Measurements from ENCODE around the gene MEGF11. TPM values are rescaled to one million over a fixed set of nuclear protein-coding genes. Genes with fewer than 3 reads are reported as not detected.

MEGF11 gene
- 0.81 TPM for polyA plus RNA-seq (2013, experiment 1 of 2)
- polyA plus RNA-seq (2013, experiment 2 of 2), result 0.81 TPM

DNA sequence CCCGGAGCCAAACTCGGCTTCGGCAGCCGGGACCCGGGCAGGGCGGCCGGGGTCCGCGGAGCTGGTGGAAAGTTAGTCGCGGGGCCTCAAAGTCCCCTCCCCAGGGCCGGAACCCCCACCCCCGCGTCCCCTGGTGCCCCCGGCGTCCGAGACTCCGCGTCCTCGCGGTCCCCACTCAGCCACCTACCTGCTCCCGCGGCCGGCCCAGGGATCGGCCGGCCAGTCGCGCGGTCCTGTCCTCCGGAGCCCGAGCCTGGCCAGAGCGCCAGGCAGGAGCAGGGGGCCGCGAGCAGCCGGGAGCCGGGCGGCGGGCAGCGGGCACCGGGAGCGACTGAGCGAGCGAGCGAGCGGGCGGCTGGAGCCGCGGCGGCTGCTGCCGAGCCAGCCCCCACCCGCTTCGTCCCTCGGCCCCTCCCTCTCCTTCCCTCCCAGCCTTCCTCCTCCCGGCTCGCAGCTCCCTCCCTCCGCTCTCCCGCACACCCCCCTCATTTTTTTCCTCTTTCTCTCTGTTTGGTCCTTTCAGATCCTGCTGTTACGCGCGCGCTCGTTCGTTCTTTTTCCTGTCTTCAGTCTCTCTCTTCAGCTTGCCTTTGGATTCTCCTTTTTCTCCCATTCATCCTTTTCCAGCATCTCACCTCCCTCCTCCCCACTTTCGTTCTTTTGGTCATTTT is at the start of gene MEGF11:
TSS of gene MEGF11 (minus strand) at position 333 of the 671 bp plus-strand sequence. CDS start 125,347 bp downstream, outside the sequence.
- 1% methylated on average over 44 to 55 of the region's 64 CpGs for whole genome bisulfite sequencing, 2 experiments (ENCODE audit: insufficient coverage in 2 of 2)
- Histone ChIP-seq H3K4me3 (ENCODE audit: extremely low read depth, insufficient read depth, low read length, poor library complexity, severe bottlenecking) (peak within 1 kb of the TSS; percentile 43), H3K9me3 (ENCODE audit: control insufficient read depth, low read length) (no peaks in the 10 kb centered on the region), H3K27ac (ENCODE audit: low read depth, low read length, severe bottlenecking) (no peak within 1 kb of the TSS), H3K36me3 (ENCODE audit: control insufficient read depth, insufficient read depth, low read length) (no peaks in the 10 kb centered on the region), H3K4me1 (ENCODE audit: control insufficient read depth, insufficient read depth, low read length, poor library complexity, severe bottlenecking) (peaks cover 8% of the 10 kb centered on the region)

DNA sequence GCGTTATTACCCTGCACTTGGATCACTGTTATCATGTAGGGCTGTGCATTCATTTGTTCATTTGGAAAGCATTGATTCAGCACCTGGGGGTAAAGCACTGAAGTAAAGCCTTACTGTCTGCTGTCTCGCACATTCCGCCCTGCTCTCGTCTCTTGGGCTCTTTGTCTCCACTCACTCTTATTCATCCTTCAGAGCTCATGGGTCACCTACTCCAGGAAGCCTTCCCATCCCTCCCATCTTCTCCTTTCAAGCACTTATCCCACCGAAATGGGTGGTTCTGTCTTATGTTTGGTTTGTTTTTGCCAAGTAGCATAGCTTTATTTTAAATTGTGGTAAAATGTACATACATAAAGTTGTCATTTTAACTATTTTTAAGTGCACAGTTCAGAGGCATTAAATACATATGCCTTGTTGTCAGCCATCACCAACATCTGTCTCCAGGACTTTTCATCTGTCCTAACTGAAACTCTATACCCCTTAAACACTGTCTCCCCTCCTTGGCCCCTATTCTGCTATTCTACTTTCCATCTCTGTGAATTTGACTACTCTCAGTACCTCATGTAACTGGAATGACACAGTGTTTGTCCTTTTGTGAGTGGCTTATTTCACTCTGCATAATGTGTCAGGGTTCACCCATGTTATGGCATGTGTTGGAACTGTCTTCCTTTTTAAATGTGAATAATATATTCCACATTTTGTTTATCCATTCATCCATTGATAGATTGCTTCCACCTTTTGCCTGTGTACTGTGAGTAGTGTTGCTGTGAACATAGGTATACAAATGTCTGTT is 49.1 kb upstream of the MEGF11 start:
- 96% methylated on average over 4 of the region's 5 CpGs for WGBS, 2 experiments (ENCODE audit: insufficient coverage in 2 of 2)
- H3K27ac ChIP-seq (ENCODE audit: low read depth, low read length, severe bottlenecking), result no peak overlapping the region

DNA sequence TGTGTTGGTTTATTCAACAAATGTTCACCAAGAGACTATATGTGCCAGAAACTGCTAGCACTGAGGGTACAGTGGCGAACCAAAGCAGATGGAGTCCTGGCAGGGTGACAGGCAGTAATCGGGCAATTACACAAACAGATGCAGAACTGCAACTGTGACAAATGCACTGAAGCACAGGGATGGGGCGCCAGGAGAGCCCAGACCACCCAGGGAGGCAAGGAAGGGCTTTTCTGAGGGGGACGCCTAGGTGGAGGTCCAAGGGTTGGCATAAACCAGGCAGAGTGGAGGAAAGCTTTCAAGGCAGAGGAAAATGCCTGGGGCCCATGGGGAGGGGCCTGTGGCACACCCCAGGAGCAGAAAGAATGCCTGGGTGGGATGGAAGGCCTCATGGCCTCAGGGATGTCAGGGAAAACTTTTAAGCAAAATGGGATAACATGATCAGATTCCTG is 45.3 kb upstream of the MEGF11 start:
- Histone ChIP-seq H3K27ac (ENCODE audit: low read depth, low read length, severe bottlenecking) (no peak overlapping the region), H3K9me3 (ENCODE audit: control insufficient read depth, low read length) (no peaks in the 10 kb centered on the region), H3K36me3 (ENCODE audit: control insufficient read depth, insufficient read depth, low read length) (no peaks in the 10 kb centered on the region), H3K4me3 (ENCODE audit: extremely low read depth, insufficient read depth, low read length, poor library complexity, severe bottlenecking) (no peak overlapping the region), H3K4me1 (ENCODE audit: control insufficient read depth, insufficient read depth, low read length, poor library complexity, severe bottlenecking) (peaks cover 18% of the 10 kb centered on the region)
- 82 to 85% methylated on average over 2 to 4 of the region's 4 CpGs for WGBS, 2 experiments (ENCODE audit: insufficient coverage in 2 of 2)

More for the DNA sequence above, 49.1 kb upstream of the MEGF11 start:
- H3K4me3 ChIP-seq (ENCODE audit: extremely low read depth, insufficient read depth, low read length, poor library complexity, severe bottlenecking), result no peak overlapping the region
- no peaks in the 10 kb centered on the region for H3K36me3 ChIP-seq (ENCODE audit: control insufficient read depth, insufficient read depth, low read length)
- peaks cover 5% of the 10 kb centered on the region for H3K4me1 ChIP-seq (ENCODE audit: control insufficient read depth, insufficient read depth, low read length, poor library complexity, severe bottlenecking)
- no peaks in the 10 kb centered on the region for H3K9me3 ChIP-seq (ENCODE audit: control insufficient read depth, low read length)

DNA sequence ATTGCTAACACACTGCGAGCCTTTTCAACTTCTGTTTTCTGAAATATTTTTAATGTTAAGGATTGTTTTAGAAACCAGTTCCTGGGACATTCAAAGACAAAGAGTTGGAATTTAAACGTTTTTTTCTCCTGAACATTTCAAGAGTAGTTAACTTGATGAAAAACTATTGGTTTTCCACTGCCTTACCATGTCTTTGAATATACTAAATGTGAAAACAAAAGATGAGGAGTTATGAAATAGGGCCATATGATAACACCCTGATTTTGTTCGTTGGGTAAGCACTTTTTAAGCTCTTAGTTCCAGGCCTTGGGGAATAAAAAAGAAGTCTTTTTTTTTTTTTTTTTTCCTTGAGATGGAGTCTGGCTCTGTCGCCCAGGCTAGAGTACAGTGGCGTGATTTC is 42.6 kb upstream of the MEGF11 start:
- Histone ChIP-seq H3K9me3 (ENCODE audit: control insufficient read depth, low read length) (no peaks in the 10 kb centered on the region), H3K4me3 (ENCODE audit: extremely low read depth, insufficient read depth, low read length, poor library complexity, severe bottlenecking) (no peak overlapping the region), H3K27ac (ENCODE audit: low read depth, low read length, severe bottlenecking) (no peak overlapping the region), H3K4me1 (ENCODE audit: control insufficient read depth, insufficient read depth, low read length, poor library complexity, severe bottlenecking) (peaks cover 18% of the 10 kb centered on the region), H3K36me3 (ENCODE audit: control insufficient read depth, insufficient read depth, low read length) (no peaks in the 10 kb centered on the region)
- WGBS, 2 experiments (ENCODE audit: insufficient coverage in 2 of 2), result 100% methylated on average over 1 to 2 of the region's 5 CpGs

DNA sequence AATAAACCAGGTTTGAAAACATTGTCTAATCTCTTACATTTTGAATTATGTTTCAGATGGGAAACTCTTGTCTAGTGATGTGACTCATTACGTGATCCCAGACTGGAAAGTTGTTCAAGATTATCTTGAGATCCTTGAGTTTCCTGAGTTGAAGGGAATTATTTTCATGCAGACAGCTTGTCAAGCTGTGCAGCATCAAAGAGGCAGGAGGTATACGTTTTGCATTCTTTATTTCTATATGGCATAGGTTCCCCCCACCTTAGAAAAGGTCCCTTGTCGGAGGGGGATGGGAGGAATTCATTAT is 41.3 kb upstream of the MEGF11 start:
- 78% methylated on average over 1 of the region's 3 CpGs; no CpG with 5 or more reads in 1 of the 2 experiments for WGBS, 2 experiments (ENCODE audit: insufficient coverage in 2 of 2)
- Histone ChIP-seq H3K9me3 (ENCODE audit: control insufficient read depth, low read length) (no peaks in the 10 kb centered on the region), H3K4me1 (ENCODE audit: control insufficient read depth, insufficient read depth, low read length, poor library complexity, severe bottlenecking) (peaks cover 18% of the 10 kb centered on the region), H3K36me3 (ENCODE audit: control insufficient read depth, insufficient read depth, low read length) (no peaks in the 10 kb centered on the region), H3K27ac (ENCODE audit: low read depth, low read length, severe bottlenecking) (peak overlapping the region; percentile 86), H3K4me3 (ENCODE audit: extremely low read depth, insufficient read depth, low read length, poor library complexity, severe bottlenecking) (peak overlapping the region; percentile 46)

DNA sequence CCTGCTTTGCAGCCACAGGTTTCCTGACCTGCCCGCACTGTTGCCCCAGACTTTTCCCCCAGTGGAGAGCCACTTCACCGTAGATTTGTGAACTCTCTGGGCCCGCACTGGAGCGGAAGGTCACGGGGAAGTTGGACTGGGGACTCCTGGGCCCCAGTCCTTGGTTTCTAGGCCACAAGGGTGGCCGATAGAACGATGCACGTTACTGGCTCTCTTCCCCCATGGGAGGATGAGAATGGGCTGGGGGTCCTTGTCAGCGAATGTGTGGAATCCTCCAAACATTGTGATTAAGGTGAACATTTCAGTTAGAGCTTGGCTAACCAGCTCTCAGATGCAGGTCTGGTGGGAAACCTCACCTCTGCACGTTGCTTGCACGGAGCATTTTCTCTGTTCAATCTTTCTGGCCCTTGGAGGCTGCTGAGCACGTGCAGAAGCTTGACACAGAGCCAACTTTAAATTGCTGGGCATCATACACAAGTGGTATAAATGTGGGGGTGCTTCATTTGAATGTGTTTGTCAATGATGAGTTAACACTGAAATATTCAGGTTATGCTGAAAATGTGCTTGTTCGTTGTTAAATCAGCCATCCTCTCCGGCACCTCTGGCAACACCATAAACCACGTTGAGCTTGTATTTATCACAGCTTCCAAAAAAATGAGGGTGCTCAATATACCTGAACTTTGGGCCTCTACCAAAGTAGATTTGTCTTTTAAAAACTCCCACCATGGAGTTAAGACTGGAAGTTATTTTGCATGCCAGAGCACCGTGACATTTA is 40.8 kb upstream of the MEGF11 start:
- Histone ChIP-seq H3K27ac (ENCODE audit: low read depth, low read length, severe bottlenecking) (peak overlapping the region; percentile 86), H3K4me1 (ENCODE audit: control insufficient read depth, insufficient read depth, low read length, poor library complexity, severe bottlenecking) (peaks cover 18% of the 10 kb centered on the region), H3K36me3 (ENCODE audit: control insufficient read depth, insufficient read depth, low read length) (no peaks in the 10 kb centered on the region), H3K4me3 (ENCODE audit: extremely low read depth, insufficient read depth, low read length, poor library complexity, severe bottlenecking) (peak overlapping the region; percentile 46), H3K9me3 (ENCODE audit: control insufficient read depth, low read length) (no peaks in the 10 kb centered on the region)
- WGBS, 2 experiments (ENCODE audit: insufficient coverage in 2 of 2), result 8 to 12% methylated on average over 10 to 13 of the region's 16 CpGs

DNA sequence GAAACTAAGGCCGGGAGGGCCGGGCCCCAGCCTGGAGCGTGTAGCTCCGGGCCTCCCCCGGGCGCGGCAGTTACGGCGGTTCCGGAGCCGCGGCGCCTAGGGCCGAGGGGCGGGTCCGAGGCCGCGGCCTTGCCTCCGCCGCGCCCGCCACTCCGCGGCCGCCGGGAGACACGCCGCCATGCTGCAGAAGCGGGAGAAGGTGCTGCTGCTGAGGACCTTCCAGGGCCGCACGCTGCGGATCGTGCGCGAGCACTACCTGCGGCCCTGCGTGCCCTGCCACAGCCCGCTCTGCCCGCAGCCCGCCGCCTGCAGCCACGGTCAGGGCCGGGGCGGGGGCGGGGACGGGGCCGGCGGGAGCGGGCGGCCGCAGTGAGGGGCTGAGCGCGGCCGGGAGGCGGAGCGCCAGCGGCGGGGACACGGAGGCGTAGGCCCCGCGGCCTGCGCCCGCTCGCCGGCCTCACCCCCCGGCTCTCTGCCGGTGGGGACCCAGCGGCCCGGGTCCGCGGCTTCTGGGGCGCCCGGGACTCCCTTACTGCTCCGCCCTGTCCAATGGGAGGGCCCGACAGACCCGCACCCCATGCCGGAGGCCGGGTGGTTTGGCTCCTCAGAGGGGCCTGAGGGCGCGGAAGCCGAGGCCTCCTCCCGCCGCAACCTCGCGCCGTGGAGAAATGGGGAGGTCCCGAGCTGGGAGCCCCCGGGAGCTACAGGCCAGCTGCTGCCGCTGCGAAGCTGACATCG is 40.0 kb upstream of the MEGF11 start, which contains the start of gene DIS3L:
TSS of gene DIS3L (plus strand) at position 150 of the 738 bp plus-strand sequence. CDS start at position 179, 29 bp downstream.
- 0% methylated on average over 56 to 81 of the region's 92 CpGs for WGBS, 2 experiments (ENCODE audit: insufficient coverage in 2 of 2)
- peak within 1 kb of the TSS; percentile 86 for H3K27ac ChIP-seq (ENCODE audit: low read depth, low read length, severe bottlenecking)
- H3K4me3 ChIP-seq (ENCODE audit: extremely low read depth, insufficient read depth, low read length, poor library complexity, severe bottlenecking), result peak within 1 kb of the TSS; percentile 46
- no peaks in the 10 kb centered on the region for H3K36me3 ChIP-seq (ENCODE audit: control insufficient read depth, insufficient read depth, low read length)
- H3K9me3 ChIP-seq (ENCODE audit: control insufficient read depth, low read length), result no peaks in the 10 kb centered on the region
- H3K4me1 ChIP-seq (ENCODE audit: control insufficient read depth, insufficient read depth, low read length, poor library complexity, severe bottlenecking), result peaks cover 14% of the 10 kb centered on the region

DNA sequence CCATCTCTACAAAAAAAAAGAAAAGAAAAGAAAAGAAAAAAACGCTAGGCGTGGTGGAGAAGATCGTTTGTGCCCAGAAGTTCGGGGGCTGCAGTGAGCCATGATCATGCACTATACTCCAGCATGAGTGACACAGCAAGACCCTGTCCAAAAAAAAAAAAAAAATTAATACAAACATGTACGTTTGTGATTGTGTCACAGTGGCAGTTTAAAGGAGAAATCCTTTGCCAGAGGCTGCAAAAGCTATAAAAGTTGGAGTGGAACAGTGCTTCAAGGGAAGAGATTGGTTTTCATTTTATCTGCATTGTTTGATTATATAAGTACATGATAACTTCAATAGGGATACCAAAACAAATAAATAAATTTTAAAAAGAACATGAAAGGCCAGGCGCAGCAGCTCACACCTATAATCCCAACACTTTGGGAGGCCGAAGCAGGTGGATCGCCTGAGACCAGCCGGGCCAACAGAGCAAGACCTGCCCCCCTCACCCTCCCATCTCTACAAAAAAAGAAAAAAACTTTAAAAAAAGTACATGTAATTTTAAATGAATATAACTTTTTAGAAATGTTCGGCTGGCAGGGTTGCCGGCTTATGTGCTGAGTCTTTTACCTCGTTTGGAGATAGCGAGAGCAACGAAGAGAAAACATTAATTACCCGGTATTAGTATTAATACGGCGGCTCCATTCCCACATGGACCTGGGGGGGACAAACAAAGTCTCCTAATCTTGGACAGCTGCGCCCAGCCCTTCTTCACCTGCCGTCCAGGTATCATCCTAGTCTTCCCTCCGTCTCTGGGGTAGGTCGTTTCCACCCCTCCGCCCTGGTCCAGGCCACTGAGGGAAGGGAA is 39.2 kb upstream of the MEGF11 start:
- 33 to 40% methylated on average over 7 to 12 of the region's 22 CpGs for WGBS, 2 experiments (ENCODE audit: insufficient coverage in 2 of 2)
- H3K27ac ChIP-seq (ENCODE audit: low read depth, low read length, severe bottlenecking), result no peak overlapping the region

DNA sequence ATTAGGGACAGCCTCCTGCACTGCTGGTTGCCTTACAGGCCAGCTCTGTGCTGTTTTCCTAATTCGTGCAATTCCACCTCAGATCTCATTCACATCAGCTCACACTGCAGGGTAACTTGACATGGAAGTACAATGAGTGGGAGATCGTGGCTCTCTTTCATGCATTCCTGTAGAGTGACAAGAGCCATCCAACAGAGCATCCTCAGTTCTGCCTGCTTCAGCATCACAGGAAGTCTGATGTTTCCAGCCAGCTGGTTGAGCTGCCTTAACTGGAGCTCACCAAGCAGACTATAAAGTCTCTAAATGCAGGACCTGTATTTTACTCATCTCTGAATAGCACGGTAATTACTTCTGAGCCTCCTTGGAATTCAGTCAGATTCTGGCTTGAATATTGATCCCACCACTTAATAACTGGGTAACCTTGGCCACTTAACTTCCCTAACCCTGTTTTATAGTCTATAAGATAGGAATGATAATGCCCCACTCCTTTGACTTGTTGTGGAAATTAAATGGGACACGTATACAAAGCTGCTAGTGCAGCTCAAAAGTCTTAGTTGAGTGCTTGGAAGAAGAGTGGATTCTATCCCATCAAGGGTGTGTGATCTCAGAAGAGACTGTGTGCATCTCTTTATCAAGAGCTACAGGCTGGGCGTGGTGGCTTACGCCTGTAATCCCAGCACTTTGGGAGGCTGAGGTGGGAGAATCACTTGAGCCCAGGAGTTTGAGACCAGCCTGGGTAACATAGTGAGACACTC is 38.4 kb upstream of the MEGF11 start:
- H3K27ac ChIP-seq (ENCODE audit: low read depth, low read length, severe bottlenecking), result no peak overlapping the region
- no peaks in the 10 kb centered on the region for H3K36me3 ChIP-seq (ENCODE audit: control insufficient read depth, insufficient read depth, low read length)
- 61 to 75% methylated on average over 3 to 6 of the region's 6 CpGs for WGBS, 2 experiments (ENCODE audit: insufficient coverage in 2 of 2)
- no peaks in the 10 kb centered on the region for H3K9me3 ChIP-seq (ENCODE audit: control insufficient read depth, low read length)
- no peak overlapping the region for H3K4me3 ChIP-seq (ENCODE audit: extremely low read depth, insufficient read depth, low read length, poor library complexity, severe bottlenecking)
- peaks cover 14% of the 10 kb centered on the region for H3K4me1 ChIP-seq (ENCODE audit: control insufficient read depth, insufficient read depth, low read length, poor library complexity, severe bottlenecking)

More for the DNA sequence above, 39.2 kb upstream of the MEGF11 start:
- H3K36me3 ChIP-seq (ENCODE audit: control insufficient read depth, insufficient read depth, low read length), result no peaks in the 10 kb centered on the region
- no peaks in the 10 kb centered on the region for H3K9me3 ChIP-seq (ENCODE audit: control insufficient read depth, low read length)
- H3K4me3 ChIP-seq (ENCODE audit: extremely low read depth, insufficient read depth, low read length, poor library complexity, severe bottlenecking), result peak overlapping the region; percentile 46
- H3K4me1 ChIP-seq (ENCODE audit: control insufficient read depth, insufficient read depth, low read length, poor library complexity, severe bottlenecking), result peaks cover 14% of the 10 kb centered on the region

Data from mesodermal cell (in vitro differentiated cells).